KBM-7 (cell line): Measurements from ENCODE around the gene CCDC63.
"Not testable (repeated sequence)": the region's sequence is repeated elsewhere in the genome, so short reads cannot be mapped to it uniquely, and the experiment has no call there.

Source experiments
- DNase-seq: peaks from one replicate; pipeline ENCODE4 v3.0.0-alpha.2; 2015
- in situ Hi-C: fragments of 300-500 bp; cut with MboI; formaldehyde crosslinking; loops from 2 replicates; pipeline ENCODE4 v1.14.3; 2020; ENCODE audit warnings: low sequenced_read_pairs, low pct_unique_long_range_greater_than_20kb, mixed read lengths

Gene CCDC63

GRCh38 chr12:110836291-110836690, 10.5 kb upstream of the CCDC63 start:
- no peak for DNase-seq
- in situ Hi-C loops = no loop called here

- in situ Hi-C loops = no loop called here
- DNase-seq = no peak
These were observed 5.8 kb upstream of the CCDC63 start for GRCh38 chr12:110841007-110841406.

GRCh38 chr12:110844131-110844530, 2.7 kb upstream of the CCDC63 start:
- DNase-seq = no peak
- in situ Hi-C loops = no loop called here

GRCh38 chr12:110844551-110845338, 2.0 kb upstream of the CCDC63 start:
- in situ Hi-C loops = no loop called here
- DNase-seq = no peak

GRCh38 chr12:110845339-110845682, 1.5 kb upstream of the CCDC63 start:
- DNase-seq = no peak
- in situ Hi-C loops = no loop called here

- in situ Hi-C loops = no loop called here
- no peak for DNase-seq
These were observed 1.6 kb downstream of the CCDC63 start for GRCh38 chr12:110848314-110848923.

GRCh38 chr12:110849221-110849620, 2.4 kb downstream of the CCDC63 start:
- in situ Hi-C loops = no loop called here
- no peak for DNase-seq

GRCh38 chr12:110849748-110850403, 3.1 kb downstream of the CCDC63 start:
- DNase-seq = no peak
- in situ Hi-C loops = no loop called here

GRCh38 chr12:110850762-110851161, 4.0 kb downstream of the CCDC63 start:
- in situ Hi-C loops = no loop called here

GRCh38 chr12:110853836-110854235, 7.0 kb downstream of the CCDC63 start:
- no peak for DNase-seq
- in situ Hi-C loops = no loop called here

More at GRCh38 chr12:110850762-110851161, 4.0 kb downstream of the CCDC63 start:
- no peak for DNase-seq

- in situ Hi-C loops = no loop called here
- DNase-seq = no peak
These were observed 9.8 kb downstream of the CCDC63 start for GRCh38 chr12:110856542-110856941.

- no peak for DNase-seq
- in situ Hi-C loops = no loop called here
These were observed 10.7 kb downstream of the CCDC63 start for GRCh38 chr12:110857528-110857927.

GRCh38 chr12:110857954-110858353, 11.2 kb downstream of the CCDC63 start:
- in situ Hi-C loops = not testable (repeated sequence)

GRCh38 chr12:110858848-110859247, 12.1 kb downstream of the CCDC63 start:
- in situ Hi-C loops = no loop called here

More at GRCh38 chr12:110857954-110858353, 11.2 kb downstream of the CCDC63 start:
- DNase-seq = not testable (repeated sequence)

GRCh38 chr12:110860833-110861296, 14.1 kb downstream of the CCDC63 start:
- in situ Hi-C loops = no loop called here
- DNase-seq = peak; percentile 97

More at GRCh38 chr12:110858848-110859247, 12.1 kb downstream of the CCDC63 start:
- no peak for DNase-seq

GRCh38 chr12:110861729-110862128, 14.9 kb downstream of the CCDC63 start:
- in situ Hi-C loops = no loop called here
- no peak for DNase-seq

- in situ Hi-C loops = no loop called here
- no peak for DNase-seq
These were observed 15.5 kb downstream of the CCDC63 start for GRCh38 chr12:110862329-110862728.

- in situ Hi-C loops = no loop called here
- DNase-seq = no peak
These were observed 16.4 kb downstream of the CCDC63 start for GRCh38 chr12:110863161-110863560.

GRCh38 chr12:110865521-110865920, 18.7 kb downstream of the CCDC63 start:
- DNase-seq = no peak
- in situ Hi-C loops = no loop called here

GRCh38 chr12:110869026-110869425, 22.2 kb downstream of the CCDC63 start:
- in situ Hi-C loops = no loop called here
- DNase-seq = peak; percentile 76
